Fibroblast of skin of right quadriceps (primary cell): ENCODE data around the gene GALNT7.

Experiments used
- DNase-seq: peaks from one replicate; pipeline ENCODE4 v3.0.0-alpha.2; 2013

GALNT7 gene

DNA sequence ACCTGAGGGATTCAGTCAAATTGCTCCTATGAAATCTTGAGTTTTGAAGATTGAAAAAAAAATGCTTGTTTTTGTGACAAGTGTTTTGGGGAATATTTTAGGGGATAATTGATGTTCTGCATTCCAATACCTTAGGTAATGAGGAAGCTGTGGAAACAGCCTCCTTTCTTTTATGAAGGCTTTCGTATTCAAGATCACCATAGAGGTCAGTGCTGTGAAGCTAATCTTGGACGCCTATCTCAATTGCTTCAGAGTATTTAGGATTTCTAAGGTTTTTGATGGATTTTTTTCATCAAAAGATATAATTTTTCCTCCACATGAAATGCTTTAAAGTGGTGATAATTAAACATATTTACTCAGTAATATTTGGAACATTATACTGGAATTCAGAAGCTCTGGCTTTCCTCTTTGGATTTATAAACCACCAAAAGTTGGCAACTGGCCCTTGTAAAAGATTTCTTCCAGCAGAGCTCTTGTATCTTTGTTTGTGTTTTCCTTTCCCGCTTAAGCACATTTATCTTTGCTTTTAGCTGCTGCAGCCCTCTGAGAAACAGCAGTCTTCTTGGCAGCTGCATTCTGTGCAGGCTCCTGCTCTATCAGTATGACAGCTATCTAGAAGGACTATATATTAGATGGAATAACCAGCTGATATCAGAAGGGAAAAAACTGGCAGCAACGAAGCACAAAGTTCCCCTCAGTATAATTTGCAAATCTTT, 101.9 kb downstream of the GALNT7 start:
- DNase-seq: peak; percentile 12

DNA sequence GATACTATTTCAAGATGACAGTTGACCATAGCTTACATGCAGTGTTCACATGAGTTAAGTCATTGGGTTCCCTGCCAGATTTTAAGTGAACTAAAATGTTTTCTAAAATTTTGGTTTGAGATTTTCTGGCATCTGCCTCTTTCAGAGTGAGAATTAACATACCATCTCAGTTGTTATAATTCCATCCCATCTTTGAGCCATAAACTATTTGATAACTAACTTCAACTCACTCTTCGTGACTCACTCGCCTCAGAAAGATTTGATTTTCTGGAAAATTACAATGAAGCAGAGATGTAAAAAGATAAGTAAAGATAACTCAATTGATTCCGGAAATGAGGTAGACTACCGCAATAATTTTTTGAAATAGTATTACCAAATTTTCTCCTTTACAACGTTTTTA, 103.7 kb downstream of the GALNT7 start:
- DNase-seq: no peak

GRCh38 chr4:173272996-173273395, 104.4 kb downstream of the GALNT7 start:
- peak; percentile 70 for DNase-seq

DNA sequence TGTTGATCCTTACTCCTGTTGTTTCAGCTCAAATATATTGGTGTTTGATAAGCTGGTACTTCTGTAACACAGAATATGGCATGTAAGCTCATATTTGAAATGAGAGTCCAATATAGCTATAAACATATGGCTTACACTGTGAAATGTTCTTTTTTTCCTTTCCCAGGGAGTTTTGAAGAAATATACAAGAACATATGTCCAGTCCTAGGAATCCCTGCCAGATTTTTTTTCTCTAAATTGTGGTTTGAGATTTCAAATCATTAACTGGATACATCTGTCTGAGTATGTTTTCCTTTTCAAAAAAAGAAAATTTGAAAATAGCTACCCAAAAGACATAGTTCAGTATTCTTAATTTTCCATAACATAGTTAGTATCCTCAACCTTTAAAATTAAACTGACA, 105.3 kb downstream of the GALNT7 start:
- peak; percentile 31 for DNase-seq

DNA sequence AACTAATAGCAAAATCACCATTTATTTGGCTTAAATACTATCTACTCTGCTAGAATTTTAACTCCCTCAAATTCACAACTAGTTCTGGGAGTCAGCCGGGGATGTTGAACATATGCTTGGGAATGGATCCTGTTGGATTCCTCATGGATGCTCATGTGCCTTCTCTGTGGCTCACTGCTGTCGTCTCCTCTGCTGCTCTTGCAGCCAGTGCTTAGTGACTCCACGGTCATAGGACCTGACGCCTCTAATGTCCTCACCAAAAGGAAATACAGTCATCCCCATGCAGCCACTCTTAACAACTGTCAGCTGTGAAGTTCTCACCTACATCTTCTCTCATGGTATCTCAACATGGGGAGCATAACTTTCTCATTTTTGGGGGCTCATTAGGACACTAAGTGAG, 106.1 kb downstream of the GALNT7 start:
- no peak for DNase-seq

- no peak for DNase-seq
Measured at GRCh38 chr4:173275150-173275549, 106.5 kb downstream of the GALNT7 start.

- no peak for DNase-seq
Measured at GRCh38 chr4:173277340-173277739, 108.7 kb downstream of the GALNT7 start.

DNA sequence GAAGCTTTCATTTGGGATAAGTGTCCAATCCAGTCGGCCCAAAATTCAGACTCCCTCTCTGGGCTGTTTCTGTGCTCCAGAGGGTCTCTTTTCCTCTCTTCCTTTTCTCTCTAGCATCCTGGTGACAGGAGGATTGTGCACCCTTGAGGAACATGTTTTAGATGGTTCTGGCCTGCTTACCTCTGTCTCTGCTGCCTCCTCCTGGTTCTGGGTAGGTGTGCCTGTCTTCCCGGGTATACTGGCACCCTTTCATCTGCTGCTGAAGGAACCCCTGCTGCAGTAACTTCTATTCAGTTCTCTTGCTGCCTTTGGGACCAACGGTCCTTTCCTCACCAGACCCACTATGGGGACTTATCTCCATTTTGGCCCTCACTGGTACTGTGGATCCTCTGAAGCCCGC, 112.4 kb downstream of the GALNT7 start:
- no peak for DNase-seq

DNA sequence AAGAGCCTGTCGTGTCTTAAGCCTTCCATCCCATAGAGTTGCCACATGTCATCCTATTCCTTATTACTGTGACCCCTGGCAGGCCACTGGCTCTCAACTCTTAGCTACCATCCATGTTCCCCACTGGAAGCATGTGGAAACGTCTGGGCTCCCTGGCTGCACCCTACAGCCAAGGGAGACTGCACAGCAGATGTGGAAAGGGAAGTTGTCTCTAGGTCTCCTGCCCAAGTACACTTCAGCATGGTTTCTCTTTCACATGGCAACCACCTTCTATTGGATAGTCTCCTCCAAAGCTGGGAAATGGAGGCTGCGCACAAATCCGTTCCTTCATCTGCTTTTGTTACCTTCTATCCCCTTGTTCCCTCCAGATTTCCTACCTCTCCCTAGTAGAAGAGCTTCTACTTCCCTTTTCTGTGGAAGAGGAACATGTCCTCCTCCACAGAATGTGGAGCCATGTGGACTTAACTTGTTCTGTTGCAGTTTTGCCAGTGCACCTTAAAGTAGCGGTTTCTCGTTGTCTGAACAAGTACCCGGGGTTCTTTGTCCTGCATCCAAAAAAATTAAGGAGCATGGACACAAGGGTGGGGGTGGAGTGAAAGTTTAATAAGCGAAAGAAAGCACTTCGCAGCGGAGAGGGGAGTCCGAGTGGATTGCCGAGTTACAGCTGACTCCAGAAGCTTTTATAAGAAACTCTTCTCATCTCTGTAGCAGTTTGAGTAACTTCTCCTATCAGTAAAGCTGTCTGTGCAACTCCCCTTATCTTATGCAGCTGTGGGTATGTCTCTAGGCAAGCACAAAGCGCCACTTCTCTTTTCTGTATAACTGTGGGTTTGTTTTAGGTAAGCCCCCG, 113.0 kb downstream of the GALNT7 start:
- no peak for DNase-seq

- no peak for DNase-seq
Measured at GRCh38 chr4:173282256-173282562, 113.6 kb downstream of the GALNT7 start.

DNA sequence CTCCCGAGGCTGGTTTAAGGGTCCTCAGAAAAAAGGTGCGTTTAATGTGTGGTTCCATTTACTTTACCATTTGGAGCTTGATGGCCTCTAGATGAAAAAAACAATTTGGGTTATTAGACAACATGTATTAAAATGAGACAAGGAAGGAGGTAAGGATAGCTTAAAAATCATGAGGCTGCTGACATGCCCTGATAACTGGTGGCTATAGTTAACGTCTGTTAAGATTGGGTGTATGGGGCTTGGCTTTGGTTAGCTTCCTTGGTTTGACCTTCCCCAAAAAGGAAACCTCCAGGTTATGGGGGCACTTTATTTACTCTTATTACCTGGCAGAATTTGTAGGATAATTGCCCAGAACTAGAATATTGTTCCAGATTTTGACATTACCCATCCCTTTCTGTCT, 114.0 kb downstream of the GALNT7 start:
- no peak for DNase-seq

DNA sequence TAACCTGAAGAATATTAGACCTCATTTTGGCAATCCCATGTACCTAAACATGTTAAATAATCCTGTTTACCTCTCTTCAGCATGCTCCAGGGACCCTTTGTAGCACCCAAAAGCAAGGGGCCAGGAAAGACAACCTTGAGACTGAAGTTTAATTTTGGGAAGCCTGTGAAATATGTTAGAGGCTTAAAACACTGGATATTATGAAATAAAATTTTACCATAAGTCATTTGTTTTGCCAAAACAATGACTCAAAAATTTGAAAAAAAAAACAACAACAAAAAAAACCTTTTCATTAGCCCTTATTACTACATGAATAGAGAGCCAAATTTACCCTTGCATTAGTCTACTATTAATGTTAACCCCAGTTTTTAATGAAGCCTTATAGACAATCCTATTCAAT, 115.9 kb downstream of the GALNT7 start:
- no peak for DNase-seq

GRCh38 chr4:173287486-173287885, 118.9 kb downstream of the GALNT7 start:
- DNase-seq: no peak

DNA sequence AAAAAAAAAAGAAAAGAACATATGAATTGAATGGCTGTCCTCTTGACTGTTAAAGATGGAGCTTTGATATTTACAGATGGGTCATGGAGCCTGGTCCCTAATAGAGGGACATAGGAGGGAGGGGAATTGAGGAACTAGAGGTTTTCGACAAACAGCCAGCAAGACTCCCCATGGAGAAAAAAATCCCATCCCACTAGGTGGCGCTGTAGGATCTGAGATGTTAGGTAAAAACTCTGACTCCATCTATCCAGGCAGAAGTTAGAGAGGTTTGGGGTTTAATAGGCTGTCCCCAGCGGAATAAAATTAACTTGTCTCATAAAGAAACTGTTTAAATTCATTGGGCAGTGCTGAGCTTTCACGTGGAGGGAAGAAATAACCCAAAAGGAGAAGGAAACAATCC, 119.7 kb downstream of the GALNT7 start:
- DNase-seq: peak; percentile 55

GRCh38 chr4:173288698-173289352, 120.2 kb downstream of the GALNT7 start:
- DNase-seq: no peak

GRCh38 chr4:173289353-173289727, 120.7 kb downstream of the GALNT7 start:
- no peak for DNase-seq

DNA sequence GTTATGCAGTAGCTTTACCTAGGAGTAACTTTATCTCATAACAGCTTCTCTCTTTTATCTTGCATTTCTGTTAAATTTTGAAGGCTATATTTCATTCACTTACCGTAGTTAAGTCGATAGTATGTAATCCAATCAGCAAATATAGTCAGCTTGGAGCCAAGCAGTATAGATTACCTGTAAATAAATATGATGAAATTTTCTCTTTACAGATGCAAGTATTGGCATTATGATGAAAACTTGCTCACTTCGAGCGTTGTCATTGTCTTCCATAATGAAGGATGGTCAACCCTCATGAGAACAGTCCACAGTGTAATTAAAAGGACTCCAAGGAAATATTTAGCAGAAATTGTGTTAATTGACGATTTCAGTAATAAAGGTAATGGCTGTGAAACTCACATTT, 123.3 kb downstream of the GALNT7 start:
- DNase-seq: no peak

GRCh38 chr4:173293663-173294062, 125.1 kb downstream of the GALNT7 start:
- DNase-seq: no peak

DNA sequence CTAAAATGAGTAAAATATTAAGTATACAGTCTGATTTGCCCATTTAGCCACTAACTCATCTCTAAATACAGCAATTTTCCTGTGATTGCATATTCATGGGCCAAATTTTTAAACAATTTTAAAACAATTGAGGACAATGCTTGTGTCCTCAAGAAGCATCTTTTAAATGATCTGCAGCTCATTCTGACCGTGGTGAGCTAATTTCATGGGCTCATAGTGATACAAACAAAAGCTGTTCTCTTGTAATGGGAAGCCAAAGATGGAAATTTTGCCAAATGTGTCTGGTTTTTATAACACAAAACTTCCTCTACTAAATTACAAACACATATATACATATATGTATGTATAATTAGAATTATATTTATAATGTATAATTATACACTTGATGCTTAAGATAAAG, 125.8 kb downstream of the GALNT7 start:
- no peak for DNase-seq

DNA sequence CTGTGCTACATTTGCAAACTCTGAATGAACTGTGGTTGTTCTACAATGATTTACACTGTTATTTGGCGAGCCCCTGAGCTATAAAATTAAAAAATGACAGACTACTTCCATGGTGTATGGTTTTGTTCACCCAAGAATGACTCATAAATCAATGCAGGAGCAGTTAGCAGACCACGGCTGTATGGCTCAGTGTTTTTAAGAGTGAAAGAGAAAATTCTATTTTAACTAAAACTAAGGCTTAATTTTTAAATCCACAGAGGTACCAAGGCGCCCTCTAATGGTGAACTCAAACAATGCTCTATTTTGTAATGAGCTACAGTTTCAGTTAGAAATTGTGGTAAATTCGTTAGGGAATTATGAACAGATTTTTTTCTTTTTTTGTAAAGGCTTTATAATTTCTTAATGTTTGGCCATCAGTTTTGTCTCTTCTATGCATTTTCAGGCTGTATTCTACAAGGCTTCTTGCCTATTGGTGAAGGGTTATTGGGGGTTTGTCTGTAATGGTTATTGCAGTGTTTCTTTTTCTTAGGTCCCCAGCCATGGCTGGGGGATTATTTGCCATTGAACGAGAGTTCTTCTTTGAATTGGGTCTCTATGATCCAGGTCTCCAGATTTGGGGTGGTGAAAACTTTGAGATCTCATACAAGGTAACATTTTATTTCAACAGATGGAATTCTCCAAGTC, 133.0 kb downstream of the GALNT7 start:
- peak; percentile 77 for DNase-seq

DNA sequence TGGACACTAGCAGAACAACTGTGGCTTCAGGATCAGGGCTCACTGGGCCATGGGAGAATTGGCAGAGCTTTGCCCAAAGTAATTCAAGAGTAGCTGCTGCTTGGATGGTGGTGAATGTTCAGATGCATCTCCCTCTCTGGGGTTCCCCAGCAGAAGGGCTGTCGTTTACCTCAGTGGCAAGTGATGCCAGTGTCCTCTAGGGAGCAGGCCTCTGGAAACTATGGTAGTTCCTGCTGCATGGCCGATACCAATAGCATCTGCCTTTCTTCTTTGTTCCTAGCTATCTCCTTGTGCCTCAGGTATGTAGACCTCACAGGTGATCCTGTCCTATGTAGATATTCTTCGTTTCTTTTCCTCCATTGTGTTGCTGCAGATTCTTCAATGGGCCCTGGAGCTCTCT, 139.2 kb downstream of the GALNT7 start:
- DNase-seq: no peak

- no peak for DNase-seq
Measured at GRCh38 chr4:173311368-173311767, 142.8 kb downstream of the GALNT7 start.

- DNase-seq: no peak
Measured at GRCh38 chr4:173314715-173315114, 146.1 kb downstream of the GALNT7 start.

DNA sequence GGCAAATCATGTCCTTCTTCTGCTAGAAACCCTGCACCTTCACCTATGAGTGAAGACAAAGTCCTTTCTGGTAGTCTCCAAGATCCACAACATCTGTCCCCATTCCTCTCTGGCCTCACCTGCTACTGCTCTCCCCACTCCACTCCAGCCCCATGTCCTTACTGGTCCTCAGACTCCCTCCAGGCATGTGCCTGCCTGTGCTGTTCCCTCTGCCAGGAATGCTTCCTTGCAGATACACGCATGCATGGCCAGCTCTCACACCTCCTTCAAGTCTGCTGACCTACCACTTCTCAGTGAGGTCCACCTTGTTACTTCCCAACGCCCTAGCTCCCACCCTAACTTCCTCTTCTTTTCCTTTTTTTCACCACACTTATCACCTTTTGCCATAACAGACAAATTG, 147.4 kb downstream of the GALNT7 start:
- no peak for DNase-seq
